H9 (cell line): ENCODE results near the gene ZNF292. TPM values are rescaled to one million over a fixed set of nuclear protein-coding genes. Genes with fewer than 3 reads are reported as not detected.

Source experiments
- DNase-seq: peaks from one replicate; pipeline ENCODE4 v3.0.0-alpha.2; 2017
- H2AFZ ChIP-seq: one replicate; pipeline ENCODE4 v1.6.1; 2013; ENCODE audit warnings: mild to moderate bottlenecking, low read length, control low read depth, moderate library complexity
- H2AK5ac ChIP-seq: 2 replicates; pipeline ENCODE4 v1.6.1; 2013; ENCODE audit warnings: low read length, control low read depth, mixed read lengths; ENCODE audit not compliant: insufficient read length
- H2BK120ac ChIP-seq: one replicate; pipeline ENCODE4 v1.6.1; 2013; ENCODE audit warnings: low read depth, mild to moderate bottlenecking, low read length, control low read depth, inconsistent platforms; ENCODE audit not compliant: poor library complexity, severe bottlenecking
- H2BK12ac ChIP-seq: 2 replicates; pipeline ENCODE4 v1.6.1; 2013; ENCODE audit warnings: low read length, control low read depth, mixed read lengths, low read depth; ENCODE audit not compliant: insufficient read length
- H2BK15ac ChIP-seq: 2 replicates; pipeline ENCODE4 v1.6.1; 2013; ENCODE audit warnings: low read depth, low read length, control low read depth
- H2BK20ac ChIP-seq: one replicate; pipeline ENCODE4 v1.6.1; 2013; ENCODE audit warnings: low read depth, mild to moderate bottlenecking, low read length, control low read depth, inconsistent platforms; ENCODE audit not compliant: poor library complexity, severe bottlenecking
- H2BK5ac ChIP-seq: 2 replicates; pipeline ENCODE4 v1.6.1; 2013; ENCODE audit warnings: low read length, control low read depth, mixed read lengths; ENCODE audit not compliant: insufficient read length
- H3K14ac ChIP-seq: 2 replicates; pipeline ENCODE4 v1.6.1; 2013; ENCODE audit warnings: low read length, control low read depth; ENCODE audit not compliant: insufficient read depth
- H3K18ac ChIP-seq: 2 replicates; pipeline ENCODE4 v1.6.1; 2013; ENCODE audit warnings: low read depth, mild to moderate bottlenecking, mixed read lengths, low read length, control low read depth; ENCODE audit not compliant: insufficient read length
- H3K23ac ChIP-seq: 2 replicates; pipeline ENCODE4 v1.6.1; 2013; ENCODE audit warnings: low read length, control low read depth, mixed read lengths, low read depth; ENCODE audit not compliant: insufficient read length
- H3K23me2 ChIP-seq: 2 replicates; pipeline ENCODE4 v1.6.1; 2013; ENCODE audit warnings: low read depth, mild to moderate bottlenecking, mixed read lengths, low read length, control low read depth; ENCODE audit not compliant: insufficient read length, poor library complexity, severe bottlenecking
- H3K27ac ChIP-seq: 2 replicates; pipeline ENCODE4 v1.5.1; 2013; ENCODE audit warnings: low read length, control low read depth, mixed read lengths, low read depth; ENCODE audit not compliant: insufficient read length
- H3K27me3 ChIP-seq: 2 replicates; pipeline ENCODE4 v1.6.1; 2013; ENCODE audit warnings: low read length, control low read depth, inconsistent platforms; ENCODE audit not compliant: insufficient read depth
- H3K4ac ChIP-seq: 2 replicates; pipeline ENCODE4 v1.6.1; 2013; ENCODE audit warnings: low read depth, mild to moderate bottlenecking, control low read depth, inconsistent platforms, low read length, moderate library complexity
- H3K4me1 ChIP-seq: 2 replicates; pipeline ENCODE4 v1.6.1; 2013; ENCODE audit warnings: low read length, control low read depth, inconsistent platforms; ENCODE audit not compliant: insufficient read depth
- H3K4me2 ChIP-seq: 2 replicates; pipeline ENCODE4 v1.6.1; 2013; ENCODE audit warnings: low read length, control low read depth, mixed read lengths; ENCODE audit not compliant: insufficient read length, insufficient read depth
- H3K56ac ChIP-seq: 2 replicates; pipeline ENCODE4 v1.6.1; 2013; ENCODE audit warnings: low read depth, mild to moderate bottlenecking, mixed read lengths, low read length, control low read depth; ENCODE audit not compliant: insufficient read length
- H3K79me1 ChIP-seq: 2 replicates; pipeline ENCODE4 v1.6.1; 2013; ENCODE audit warnings: low read depth, mild to moderate bottlenecking, moderate library complexity, low read length, control low read depth, inconsistent platforms; ENCODE audit not compliant: insufficient read depth, poor library complexity, severe bottlenecking
- H3K79me2 ChIP-seq: 2 replicates; pipeline ENCODE4 v1.6.1; 2013; ENCODE audit warnings: low read length, control low read depth, inconsistent platforms; ENCODE audit not compliant: insufficient read depth
- H3K9ac ChIP-seq: 2 replicates; pipeline ENCODE4 v1.6.1; 2013; ENCODE audit warnings: low read length, control low read depth, mixed read lengths; ENCODE audit not compliant: insufficient read length; ENCODE audit errors: extremely low read depth
- H3K9me3 ChIP-seq: one replicate; pipeline ENCODE4 v1.6.1; 2013; ENCODE audit warnings: low read depth, low read length, inconsistent platforms; ENCODE audit not compliant: control insufficient read depth
- H3T11ph ChIP-seq: one replicate; pipeline ENCODE4 v1.6.1; 2013; ENCODE audit warnings: mild to moderate bottlenecking, low read length, control low read depth, inconsistent platforms
- H4K20me1 ChIP-seq: one replicate; pipeline ENCODE4 v1.6.1; 2013; ENCODE audit not compliant: control insufficient read depth, insufficient read length, insufficient read depth
- H4K5ac ChIP-seq: 2 replicates; pipeline ENCODE4 v1.6.1; 2013; ENCODE audit warnings: low read depth, mild to moderate bottlenecking, mixed read lengths, low read length, control low read depth; ENCODE audit not compliant: insufficient read length
- H4K8ac ChIP-seq: replicated peaks from 2 replicates; pipeline ENCODE4 v1.6.1; 2013; ENCODE audit warnings: low read length, control low read depth, mixed read lengths, low read depth; ENCODE audit not compliant: insufficient read length
- H4K91ac ChIP-seq: 2 replicates; pipeline ENCODE4 v1.6.1; 2013; ENCODE audit warnings: low read depth, mild to moderate bottlenecking, moderate library complexity, mixed read lengths, low read length, control low read depth; ENCODE audit not compliant: insufficient read length
- H3K27ac Mint-ChIP-seq, 3 experiments: 2 replicates in 2 of 3; 3 replicates in 1 of 3; pipeline ENCODE4 v1.8.0; 2020 to 2021; ENCODE audit warnings: mixed read lengths in 3 of 3, mild to moderate bottlenecking in 1 of 3, moderate library complexity in 1 of 3
- H3K27me3 Mint-ChIP-seq: 2 replicates; pipeline ENCODE4 v1.8.0; 2021; ENCODE audit warnings: low read depth, mild to moderate bottlenecking, moderate library complexity, mixed read lengths
- H3K36me3 Mint-ChIP-seq, 3 experiments: 2 replicates in 2 of 3; 3 replicates in 1 of 3; pipeline ENCODE4 v1.8.0; 2020 to 2021; ENCODE audit warnings: low read depth in 3 of 3, mixed read lengths in 3 of 3; ENCODE audit not compliant: insufficient read depth in 1 of 3
- H3K4me1 Mint-ChIP-seq, 2 experiments: 2 replicates each; pipeline ENCODE4 v1.8.0; 2020; ENCODE audit warnings: mixed read lengths in 2 of 2
- H3K4me3 Mint-ChIP-seq, 2 experiments: 2 replicates in 1 of 2; 3 replicates in 1 of 2; pipeline ENCODE4 v1.8.0; 2020 to 2021; ENCODE audit warnings: mild to moderate bottlenecking in 2 of 2, mixed read lengths in 2 of 2, moderate library complexity in 1 of 2
- H3K9me3 Mint-ChIP-seq, 2 experiments: 2 replicates in 1 of 2; 3 replicates in 1 of 2; pipeline ENCODE4 v1.8.0; 2020; ENCODE audit warnings: mild to moderate bottlenecking in 2 of 2, mixed read lengths in 2 of 2, moderate library complexity in 1 of 2
- WGBS: extraction: QIAGEN DNeasy Blood & Tissue Kit; methylation state at CpG from one replicate; pipeline ENCODE4 v1.1.7; 2013; ENCODE audit warnings: missing lambda C conversion rate, low lambda C conversion rate, mixed read lengths; ENCODE audit not compliant: insufficient read length; ENCODE audit errors: extremely low coverage; 5-methylcytosine and 5-hydroxymethylcytosine counted together
- total RNA-seq: library from RNA; stranded (reverse); gene quantifications from 2 replicates; pipeline ENCODE4 v1.2.1, GENCODE V29; 2021
- TF ChIP-seq, protein P1 (sequence below): fragments of 200-600 bp; sonication (generic); conservative IDR thresholded peaks from 3 replicates; pipeline ENCODE4 v1.8.0; 2021; ENCODE audit warnings: antibody characterized with exemption, mild to moderate bottlenecking

Gene ZNF292
- total RNA-seq, 1 experiment from 2014 or later = 38.7 TPM

DNA sequence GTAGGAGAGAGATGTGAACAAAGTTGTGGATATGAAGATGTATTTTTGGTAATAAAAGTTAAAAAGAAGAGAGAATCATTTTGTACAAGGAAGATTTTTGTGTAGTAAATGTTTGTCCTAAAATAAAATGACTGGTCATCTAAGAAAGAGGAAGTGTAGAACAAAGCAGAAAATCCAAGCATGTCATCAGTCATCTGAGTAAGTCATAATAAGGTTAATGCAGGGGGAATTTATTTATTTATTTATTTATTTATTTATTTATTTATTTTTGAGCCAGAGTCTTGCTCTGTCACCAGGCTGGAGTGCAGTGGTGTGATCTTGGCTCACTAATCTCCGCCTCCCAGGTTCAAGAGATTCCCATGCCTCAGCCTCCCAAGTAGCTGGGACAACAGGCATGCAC lies 44.7 kb upstream of the ZNF292 start:
- H3K4ac ChIP-seq = no peak overlapping the region
- no peaks in the 10 kb centered on the region for H3K23me2 ChIP-seq
- no CpG with 5 or more reads among the region's 1 CpG for WGBS
- no peak overlapping the region for H3K56ac ChIP-seq
- no peak overlapping the region for H2AFZ ChIP-seq
- no peaks in the 10 kb centered on the region for H4K20me1 ChIP-seq
- Mint-ChIP-seq H3K9me3 (peaks cover 0 to 1% of the 10 kb centered on the region in 2 experiments; a peak in 1 of 5 replicates), H3K27me3 (no peaks in the 10 kb centered on the region), H3K4me1 (peaks cover 11 to 15% of the 10 kb centered on the region in 2 experiments), H3K4me3 (no peak overlapping the region), H3K36me3 (no peaks in the 10 kb centered on the region), H3K27ac (no peak overlapping the region)
- peaks cover 2% of the 10 kb centered on the region; the same call in 1 of the 2 replicates for H3K4me1 ChIP-seq
- H4K5ac ChIP-seq = no peak overlapping the region
- H3K9me3 ChIP-seq = no peaks in the 10 kb centered on the region
- no peak overlapping the region for H3T11ph ChIP-seq
- no peak overlapping the region for H2AK5ac ChIP-seq
- no peak overlapping the region for H2BK120ac ChIP-seq
- H3K9ac ChIP-seq = no peak overlapping the region
- H2BK5ac ChIP-seq = no peak overlapping the region
- no peak overlapping the region for H4K8ac ChIP-seq
- H4K91ac ChIP-seq = no peak overlapping the region
- no peak overlapping the region for H2BK20ac ChIP-seq
- no peak overlapping the region for H3K27ac ChIP-seq
- H3K79me2 ChIP-seq = no peaks in the 10 kb centered on the region
- no peak overlapping the region for H3K4me2 ChIP-seq
- H3K27me3 ChIP-seq = no peaks in the 10 kb centered on the region
- TF ChIP-seq, protein P1, sequence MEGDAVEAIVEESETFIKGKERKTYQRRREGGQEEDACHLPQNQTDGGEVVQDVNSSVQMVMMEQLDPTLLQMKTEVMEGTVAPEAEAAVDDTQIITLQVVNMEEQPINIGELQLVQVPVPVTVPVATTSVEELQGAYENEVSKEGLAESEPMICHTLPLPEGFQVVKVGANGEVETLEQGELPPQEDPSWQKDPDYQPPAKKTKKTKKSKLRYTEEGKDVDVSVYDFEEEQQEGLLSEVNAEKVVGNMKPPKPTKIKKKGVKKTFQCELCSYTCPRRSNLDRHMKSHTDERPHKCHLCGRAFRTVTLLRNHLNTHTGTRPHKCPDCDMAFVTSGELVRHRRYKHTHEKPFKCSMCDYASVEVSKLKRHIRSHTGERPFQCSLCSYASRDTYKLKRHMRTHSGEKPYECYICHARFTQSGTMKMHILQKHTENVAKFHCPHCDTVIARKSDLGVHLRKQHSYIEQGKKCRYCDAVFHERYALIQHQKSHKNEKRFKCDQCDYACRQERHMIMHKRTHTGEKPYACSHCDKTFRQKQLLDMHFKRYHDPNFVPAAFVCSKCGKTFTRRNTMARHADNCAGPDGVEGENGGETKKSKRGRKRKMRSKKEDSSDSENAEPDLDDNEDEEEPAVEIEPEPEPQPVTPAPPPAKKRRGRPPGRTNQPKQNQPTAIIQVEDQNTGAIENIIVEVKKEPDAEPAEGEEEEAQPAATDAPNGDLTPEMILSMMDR = no peak
- no peak overlapping the region for H3K14ac ChIP-seq
- H3K79me1 ChIP-seq = no peaks in the 10 kb centered on the region
- H2BK15ac ChIP-seq = no peak overlapping the region
- H2BK12ac ChIP-seq = no peak overlapping the region
- no peak overlapping the region for H3K18ac ChIP-seq
- H3K23ac ChIP-seq = no peak overlapping the region
- DNase-seq = no peak
